Measurements from ENCODE around the gene GUCA2B. TPM values are rescaled to one million over a fixed set of nuclear protein-coding genes. Genes with fewer than 3 reads are reported as not detected.

Gene GUCA2B
- total RNA-seq, 1 donor from 2014 or later: not detected

GRCh38 chr1:42192106-42192505 is 38.9 kb downstream of the GUCA2B start:
- Mint-ChIP-seq H3K4me1 (ENCODE audit: low read depth, unreplicated experiment) (peaks cover 7% of the 10 kb centered on the region), H3K36me3 (ENCODE audit: low read depth, unreplicated experiment) (peaks cover 4% of the 10 kb centered on the region), H3K4me3 (ENCODE audit: unreplicated experiment) (no peak overlapping the region), H3K27me3 (ENCODE audit: low read depth, unreplicated experiment) (no peaks in the 10 kb centered on the region), H3K27ac (ENCODE audit: unreplicated experiment) (no peak overlapping the region), H3K9me3 (ENCODE audit: unreplicated experiment) (no peaks in the 10 kb centered on the region)
- Histone ChIP-seq H2AFZ (ENCODE audit: low read depth, low read length) (no peak overlapping the region), H3K79me2 (ENCODE audit: insufficient read depth, low read length) (no peaks in the 10 kb centered on the region), H3K9ac (ENCODE audit: low read length) (no peak overlapping the region), H3K4me2 (ENCODE audit: low read length) (no peak overlapping the region), H4K20me1 (ENCODE audit: insufficient read depth, low read length) (peaks cover 5% of the 10 kb centered on the region), H3K4me3 (ENCODE audit: insufficient read depth, low read depth, low read length) (no peak overlapping the region), H3K27me3 (ENCODE audit: insufficient read depth, low read length) (no peaks in the 10 kb centered on the region), H3K27ac (ENCODE audit: low read depth, low read length) (no peak overlapping the region), H3K36me3 (ENCODE audit: insufficient read depth, low read length) (peaks cover 37% of the 10 kb centered on the region), H3K4me1 (ENCODE audit: insufficient read depth, low read length) (no peaks in the 10 kb centered on the region), H3K9me3 (ENCODE audit: insufficient read depth, low read depth, low read length) (no peaks in the 10 kb centered on the region)
- no peak for DNase-seq (ENCODE audit: low read depth)
- no peak for FAIRE-seq
- TF ChIP-seq CTCF (IDR thresholded peaks at IDR 0.05; ENCODE audit: insufficient read depth, low read depth, low read length) (no peak), EZH2 (IDR thresholded peaks at IDR 0.05; ENCODE audit: insufficient read depth, low read length) (no peak)

- FAIRE-seq: no peak
- H3K27ac ChIP-seq (ENCODE audit: low read depth, low read length): no peak overlapping the region
Observed at GRCh38 chr1:42195841-42196240, 42.6 kb downstream of the GUCA2B start.

More at GRCh38 chr1:42195841-42196240, 42.6 kb downstream of the GUCA2B start:
- Histone ChIP-seq H3K4me1 (ENCODE audit: insufficient read depth, low read length) (no peaks in the 10 kb centered on the region), H3K4me3 (ENCODE audit: insufficient read depth, low read depth, low read length) (no peak overlapping the region), H3K9me3 (ENCODE audit: insufficient read depth, low read depth, low read length) (no peaks in the 10 kb centered on the region), H3K79me2 (ENCODE audit: insufficient read depth, low read length) (no peaks in the 10 kb centered on the region), H3K4me2 (ENCODE audit: low read length) (no peak overlapping the region), H2AFZ (ENCODE audit: low read depth, low read length) (no peak overlapping the region), H3K27me3 (ENCODE audit: insufficient read depth, low read length) (no peaks in the 10 kb centered on the region), H4K20me1 (ENCODE audit: insufficient read depth, low read length) (peaks cover 5% of the 10 kb centered on the region), H3K36me3 (ENCODE audit: insufficient read depth, low read length) (peaks cover 13% of the 10 kb centered on the region), H3K9ac (ENCODE audit: low read length) (no peak overlapping the region)
- H3K4me3 Mint-ChIP-seq (ENCODE audit: unreplicated experiment): no peak overlapping the region
- TF ChIP-seq CTCF (IDR thresholded peaks at IDR 0.05; ENCODE audit: insufficient read depth, low read depth, low read length) (no peak), EZH2 (IDR thresholded peaks at IDR 0.05; ENCODE audit: insufficient read depth, low read length) (no peak)
- no peak for DNase-seq (ENCODE audit: low read depth)
- H3K27ac Mint-ChIP-seq (ENCODE audit: unreplicated experiment): no peak overlapping the region
- H3K27me3 Mint-ChIP-seq (ENCODE audit: low read depth, unreplicated experiment): no peaks in the 10 kb centered on the region
- H3K9me3 Mint-ChIP-seq (ENCODE audit: unreplicated experiment): no peaks in the 10 kb centered on the region
- H3K36me3 Mint-ChIP-seq (ENCODE audit: low read depth, unreplicated experiment): peaks cover 3% of the 10 kb centered on the region
- peaks cover 7% of the 10 kb centered on the region for H3K4me1 Mint-ChIP-seq (ENCODE audit: low read depth, unreplicated experiment)
